GM12878 (cell line): ENCODE data around the gene TTLL11. TPM values are rescaled to one million over a fixed set of nuclear protein-coding genes. Genes with fewer than 3 reads are reported as not detected.

Experiments used
- ATAC-seq: fragments of 200-7000 bp; cut with Tn5 transposase; 3 replicates; pipeline ENCODE4 v1.9.1; 2020; ENCODE audit warnings: mild to moderate bottlenecking, moderate library complexity
- BruUV-seq: library from RNA; stranded (reverse); fragments of 400-500 nt; replicated peaks from 2 replicates; lab custom pipeline; 2021; lab: Mats Ljungman, UMichigan
- CTCF ChIA-PET: fragments of 300-600 bp; sonication (Branson Sonifier 250); formaldehyde crosslinking; extraction: SDS; loops from one replicate; lab custom pipeline; 2021; ENCODE audit warnings: inconsistent platforms; lab: Yijun Ruan, JAX
- POLR2A ChIA-PET: fragments of 350-600 bp; formaldehyde crosslinking; extraction: SDS; loops from one replicate; lab custom pipeline; 2021; ENCODE audit warnings: inconsistent platforms; lab: Charles Lee
- RAD21 ChIA-PET: fragments of 300-600 bp; sonication (Branson Sonifier 250); formaldehyde crosslinking; loops from one replicate; lab custom pipeline; 2023; ENCODE audit warnings: antibody characterized with exemption; ENCODE audit not compliant: unreplicated experiment; lab: Charles Lee
- SMC1A ChIA-PET: fragments of 300-600 bp; sonication (Branson Sonifier 250); formaldehyde crosslinking; loops from one replicate; lab custom pipeline; 2023; ENCODE audit not compliant: unreplicated experiment, uncharacterized antibody; lab: Charles Lee
- DNase-seq: peaks from one replicate; pipeline ENCODE4 v3.0.0-alpha.2; 2011; ENCODE audit warnings: low read depth, low spot score
- FAIRE-seq: peaks from 3 replicates; lab custom pipeline; 2011; peaks lifted over from hg19 to GRCh38; lab: Jason Lieb, UNC
- H2AFZ ChIP-seq: 2 replicates; pipeline ENCODE4 v1.6.0; 2011; ENCODE audit warnings: low read depth, low read length, control low read depth; ENCODE audit not compliant: control insufficient read depth
- H3K27ac ChIP-seq: 2 replicates; pipeline ENCODE4 v1.5.1; 2011; ENCODE audit warnings: control low read depth; ENCODE audit not compliant: control insufficient read depth, insufficient read depth
- H3K27me3 ChIP-seq, 2 experiments: replicated peaks in 1 of 2; 2 replicates each; pipeline versions ENCODE4 v1.6.0 to v1.6.1; 2011; ENCODE audit warnings: low read length in 1 of 2; ENCODE audit not compliant: control insufficient read depth in 2 of 2, insufficient read depth in 2 of 2
- H3K36me3 ChIP-seq, 2 experiments: 2 replicates each; pipeline ENCODE4 v1.5.1; 2011; ENCODE audit warnings: low read length in 1 of 2; ENCODE audit not compliant: control insufficient read depth in 2 of 2, insufficient read depth in 2 of 2
- H3K4me1 ChIP-seq: 2 replicates; pipeline ENCODE4 v1.6.1; 2011; ENCODE audit warnings: mild to moderate bottlenecking, low read length, moderate library complexity, mixed read lengths; ENCODE audit not compliant: control insufficient read depth, insufficient read depth
- H3K4me2 ChIP-seq: 2 replicates; pipeline ENCODE4 v1.6.0; 2011; ENCODE audit warnings: control low read depth; ENCODE audit not compliant: control insufficient read depth, insufficient read depth
- H3K4me3 ChIP-seq: fragments of 200-600 bp; sonication (generic); 2 replicates; pipeline ENCODE4 v1.5.1; 2016
- H3K79me2 ChIP-seq: 2 replicates; pipeline ENCODE4 v1.6.0; 2011; ENCODE audit warnings: low read length; ENCODE audit not compliant: control insufficient read depth, insufficient read depth
- H3K9ac ChIP-seq: 2 replicates; pipeline ENCODE4 v1.8.0; 2011; ENCODE audit warnings: low read length, control low read depth, mixed read lengths; ENCODE audit not compliant: control insufficient read depth, insufficient read depth
- H3K9me3 ChIP-seq: replicated peaks from 3 replicates; pipeline ENCODE4 v1.5.1; 2011; ENCODE audit warnings: mild to moderate bottlenecking, low read length; ENCODE audit not compliant: control insufficient read depth, insufficient read depth
- H4K20me1 ChIP-seq: 2 replicates; pipeline ENCODE4 v1.6.0; 2011; ENCODE audit not compliant: control insufficient read depth, insufficient read depth
- ASH2L ChIP-seq: fragments of 300-600, 200-600 bp; sonication (generic); IDR thresholded peaks from 2 replicates; pipeline ENCODE4 v1.6.1; 2017; ENCODE audit warnings: low read depth, mild to moderate bottlenecking, borderline replicate concordance
- ATF7 ChIP-seq: fragments of 450-650 bp; IDR thresholded peaks from 2 replicates; pipeline ENCODE4 v1.6.1; 2016; ENCODE audit warnings: low read depth, mild to moderate bottlenecking
- CBX3 ChIP-seq: fragments of 200-600 bp; sonication (generic); IDR thresholded peaks from 2 replicates; pipeline ENCODE4 v1.6.1; 2016; ENCODE audit warnings: low read depth, borderline replicate concordance
- CREM ChIP-seq: IDR thresholded peaks from 2 replicates; pipeline ENCODE4 v1.6.1; 2014; ENCODE audit warnings: antibody characterized with exemption, low read depth
- DPF2 ChIP-seq: fragments of 450-650 bp; IDR thresholded peaks from 2 replicates; pipeline ENCODE4 v1.6.1; 2017; ENCODE audit warnings: mild to moderate bottlenecking
- HCFC1 ChIP-seq: fragments of 150-350 bp; IDR thresholded peaks from 2 replicates; pipeline ENCODE4 v1.6.1; 2014; ENCODE audit warnings: low read length
- IKZF1 ChIP-seq: fragments of 450-650 bp; conservative IDR thresholded peaks from 2 replicates; pipeline ENCODE4 v1.6.1; 2017; ENCODE audit warnings: antibody characterized with exemption, mild to moderate bottlenecking
- IRF4 ChIP-seq: IDR thresholded peaks from 2 replicates; pipeline ENCODE4 v1.6.1; 2011; ENCODE audit warnings: low read depth, low read length
- KDM1A ChIP-seq: fragments of 200-600 bp; sonication (generic); IDR thresholded peaks from 2 replicates; pipeline ENCODE4 v1.6.1; 2016; ENCODE audit warnings: borderline replicate concordance
- LARP7 ChIP-seq: fragments of 450-650 bp; IDR thresholded peaks from 2 replicates; pipeline ENCODE4 v1.6.1; 2017; ENCODE audit warnings: mild to moderate bottlenecking
- RCOR1 ChIP-seq: conservative IDR thresholded peaks from 2 replicates; pipeline ENCODE4 v1.6.1; 2012; ENCODE audit warnings: low read depth, low read length, improper control_type of control experiment
- SMARCA5 ChIP-seq: fragments of 450-650 bp; IDR thresholded peaks from 2 replicates; pipeline ENCODE4 v1.6.1; 2017; ENCODE audit warnings: mild to moderate bottlenecking
- SMC3 ChIP-seq: IDR thresholded peaks from 2 replicates; pipeline ENCODE4 v1.6.1; 2011; ENCODE audit warnings: low read length, improper control_type of control experiment, borderline replicate concordance
- SP1 ChIP-seq: IDR thresholded peaks from one replicate; pipeline ENCODE4 v1.6.1; 2011; ENCODE audit warnings: low read depth, low read length
- SPI1 ChIP-seq: IDR thresholded peaks from 2 replicates; pipeline ENCODE4 v1.6.1; 2011; ENCODE audit warnings: low read depth, mild to moderate bottlenecking, low read length, moderate library complexity, borderline replicate concordance; ENCODE audit not compliant: insufficient read depth
- TCF3 ChIP-seq: IDR thresholded peaks from 2 replicates; pipeline ENCODE4 v1.6.1; 2012; ENCODE audit warnings: low read depth, mild to moderate bottlenecking, low read length, borderline replicate concordance; ENCODE audit not compliant: insufficient read depth
- ZNF217 ChIP-seq: fragments of 450-650 bp; IDR thresholded peaks from 2 replicates; pipeline ENCODE4 v1.6.1; 2017; ENCODE audit warnings: antibody characterized with exemption, mild to moderate bottlenecking
- WGBS: methylation state at CpG from one replicate; pipeline ENCODE4 v1.1.6; 2016; ENCODE audit warnings: low lambda C conversion rate; ENCODE audit not compliant: insufficient replicate concordance, insufficient coverage; ENCODE audit errors: missing lambda C conversion rate; 5-methylcytosine and 5-hydroxymethylcytosine counted together
- in situ Hi-C: fragments of 300-500 bp; cut with MboI; formaldehyde crosslinking; loops from 9 replicates; pipeline ENCODE4 v1.14.3; 2018; ENCODE audit warnings: mixed read lengths
- intact Hi-C: fragments of 100-400 bp; cut with micrococcal nuclease; formaldehyde crosslinking; loops from one replicate; pipeline ENCODE4 v1.14.2; 2022; ENCODE audit not compliant: unreplicated experiment
- polyA plus RNA-seq, 11 experiments: library from polyadenylated mRNA; depleted of rRNA in 4 of 11; unstranded in 6 of 11; stranded (reverse) in 5 of 11; fragments of >200 nt; fragmentation: Nextera tagmentation in 4 of 11; fragmentation: Illumina TruSeq in 1 of 11; extraction: Ambion mirVana in 4 of 11; extraction: Trizol in 1 of 11; gene quantifications; 1 replicate in 1 of 11; 2 replicates in 10 of 11; pipeline versions ENCODE4 v1.2.1 to v1.2.3, GENCODE V29; 2011 to 2016; ENCODE audit warnings: inconsistent platforms in 2 of 11, missing spikeins in 2 of 11, low read depth in 1 of 11
- total RNA-seq, 4 experiments: library from RNA; depleted of rRNA in 3 of 4; stranded (reverse); fragments of >200 nt in 3 of 4; fragmentation: Illumina TruSeq in 1 of 4; extraction: Trizol in 1 of 4; gene quantifications; 2 replicates each; pipeline versions ENCODE4 v1.2.1 to v1.2.3, GENCODE V29; 2013 to 2021
- TF ChIP-seq, protein P1 (sequence below): IDR thresholded peaks from 2 replicates; pipeline ENCODE4 v1.6.1; 2011; ENCODE audit warnings: low read depth, mild to moderate bottlenecking, low read length, moderate library complexity, borderline replicate concordance; ENCODE audit errors: extremely low read depth
- TF ChIP-seq, protein P2 (sequence below): IDR thresholded peaks from 2 replicates; pipeline ENCODE4 v1.6.1; 2012; ENCODE audit warnings: low read depth, low read length, improper control_type of control experiment
- TF ChIP-seq, protein P3 (sequence below): fragments of 450-650 bp; IDR thresholded peaks from 2 replicates; pipeline ENCODE4 v1.6.1; 2017; ENCODE audit warnings: low read depth, mild to moderate bottlenecking, moderate library complexity

TTLL11 gene
- total and polyA plus RNA-seq, 10 of the 15 experiments (the other 5 are each of a cell fraction or from before 2014, with no cell fraction given), result 1.2 to 3.7 (median 2.9) TPM

DNA sequence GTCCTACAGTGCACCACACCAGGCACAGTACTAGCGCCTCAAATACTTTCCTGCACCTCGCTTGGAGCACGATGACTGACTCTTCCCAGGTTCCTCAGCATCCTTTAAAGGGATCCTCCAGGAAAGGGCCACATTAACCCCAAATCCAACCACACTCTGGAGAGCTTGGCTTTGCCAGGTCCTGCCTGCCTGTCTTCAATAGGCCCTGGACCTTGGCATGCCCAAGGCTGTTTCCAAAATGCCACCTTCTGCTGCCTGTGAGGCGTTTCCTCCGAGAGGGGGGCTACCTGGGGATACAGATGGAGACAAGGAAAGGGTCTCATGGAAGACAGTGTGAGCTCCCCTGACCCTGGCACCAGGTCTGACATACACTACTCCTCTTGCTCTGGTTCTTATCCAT lies 271.8 kb downstream of the TTLL11 start:
- no peak for ATAC-seq
- ChIA-PET POLR2A (no interaction called here), SMC1A (interaction anchor here (1.0 kb wide), 1 partner anchor 12 kb away, joined by 3 read pairs; no protein-coding TSS in a partner anchor), RAD21 (no interaction called here), CTCF (no interaction called here)
- 45% methylated on average over 5 of the region's 5 CpGs for WGBS
- FAIRE-seq, result no peak
- Histone ChIP-seq H3K4me3 (no peak overlapping the region), H3K4me1 (no peaks in the 10 kb centered on the region), H3K9ac (no peak overlapping the region), H4K20me1 (no peaks in the 10 kb centered on the region), H3K36me3 (no peaks in the 10 kb centered on the region), H2AFZ (no peak overlapping the region), H3K79me2 (no peaks in the 10 kb centered on the region), H3K9me3 (no peaks in the 10 kb centered on the region), H3K27me3 (no peaks in the 10 kb centered on the region; a peak in 1 of 4 replicates), H3K27ac (no peak overlapping the region), H3K4me2 (no peak overlapping the region)
- intact Hi-C loops (no loop called here), in situ Hi-C loops (no loop called here)
- BruUV-seq, result no TSS peak
- no peak for DNase-seq
- TF ChIP-seq KDM1A (no peak), SPI1 (no peak), LARP7 (no peak), ATF7 (no peak), SMARCA5 (no peak), SP1 (no peak), RCOR1 (no peak), DPF2 (no peak), CREM (no peak), SMC3 (no peak), CBX3 (no peak), TCF3 (no peak), ZNF217 (no peak), IRF4 (no peak), HCFC1 (no peak), ASH2L (no peak), IKZF1 (no peak)
- TF ChIP-seq, protein P1, sequence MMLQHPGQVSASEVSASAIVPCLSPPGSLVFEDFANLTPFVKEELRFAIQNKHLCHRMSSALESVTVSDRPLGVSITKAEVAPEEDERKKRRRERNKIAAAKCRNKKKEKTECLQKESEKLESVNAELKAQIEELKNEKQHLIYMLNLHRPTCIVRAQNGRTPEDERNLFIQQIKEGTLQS, result no peak
- TF ChIP-seq, protein P2, sequence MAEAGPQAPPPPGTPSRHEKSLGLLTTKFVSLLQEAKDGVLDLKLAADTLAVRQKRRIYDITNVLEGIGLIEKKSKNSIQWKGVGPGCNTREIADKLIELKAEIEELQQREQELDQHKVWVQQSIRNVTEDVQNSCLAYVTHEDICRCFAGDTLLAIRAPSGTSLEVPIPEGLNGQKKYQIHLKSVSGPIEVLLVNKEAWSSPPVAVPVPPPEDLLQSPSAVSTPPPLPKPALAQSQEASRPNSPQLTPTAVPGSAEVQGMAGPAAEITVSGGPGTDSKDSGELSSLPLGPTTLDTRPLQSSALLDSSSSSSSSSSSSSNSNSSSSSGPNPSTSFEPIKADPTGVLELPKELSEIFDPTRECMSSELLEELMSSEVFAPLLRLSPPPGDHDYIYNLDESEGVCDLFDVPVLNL, result no peak
- TF ChIP-seq, protein P3, sequence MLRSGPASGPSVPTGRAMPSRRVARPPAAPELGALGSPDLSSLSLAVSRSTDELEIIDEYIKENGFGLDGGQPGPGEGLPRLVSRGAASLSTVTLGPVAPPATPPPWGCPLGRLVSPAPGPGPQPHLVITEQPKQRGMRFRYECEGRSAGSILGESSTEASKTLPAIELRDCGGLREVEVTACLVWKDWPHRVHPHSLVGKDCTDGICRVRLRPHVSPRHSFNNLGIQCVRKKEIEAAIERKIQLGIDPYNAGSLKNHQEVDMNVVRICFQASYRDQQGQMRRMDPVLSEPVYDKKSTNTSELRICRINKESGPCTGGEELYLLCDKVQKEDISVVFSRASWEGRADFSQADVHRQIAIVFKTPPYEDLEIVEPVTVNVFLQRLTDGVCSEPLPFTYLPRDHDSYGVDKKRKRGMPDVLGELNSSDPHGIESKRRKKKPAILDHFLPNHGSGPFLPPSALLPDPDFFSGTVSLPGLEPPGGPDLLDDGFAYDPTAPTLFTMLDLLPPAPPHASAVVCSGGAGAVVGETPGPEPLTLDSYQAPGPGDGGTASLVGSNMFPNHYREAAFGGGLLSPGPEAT, result no peak
